GM21515 (cell line): ENCODE data around the gene AHCYL2.
"Not testable (repeated sequence)": the region's sequence is repeated elsewhere in the genome, so short reads cannot be mapped to it uniquely, and the experiment has no call there.

Experiments
- ATAC-seq: cut with Tn5 transposase; IDR thresholded peaks from one replicate; pipeline ENCODE4 v1.9.1; 2021; ENCODE audit not compliant: unreplicated experiment

Gene AHCYL2

GRCh38 chr7:129447445-129447844, 222.6 kb downstream of the AHCYL2 start:
- ATAC-seq, result not testable (repeated sequence)

- ATAC-seq, result not testable (repeated sequence)
Observed at GRCh38 chr7:129448608-129449007, 223.8 kb downstream of the AHCYL2 start.

GRCh38 chr7:129450295-129450694, 225.5 kb downstream of the AHCYL2 start:
- no peak for ATAC-seq

GRCh38 chr7:129452589-129453231, 227.9 kb downstream of the AHCYL2 start:
- ATAC-seq, result no peak

GRCh38 chr7:129453510-129454248, 228.8 kb downstream of the AHCYL2 start:
- ATAC-seq, result no peak

- no peak for ATAC-seq
Observed at GRCh38 chr7:129454249-129454551, 229.4 kb downstream of the AHCYL2 start.

- ATAC-seq, result no peak
Observed at GRCh38 chr7:129456421-129456820, 231.6 kb downstream of the AHCYL2 start.

GRCh38 chr7:129457101-129457500, 232.3 kb downstream of the AHCYL2 start:
- no peak for ATAC-seq

GRCh38 chr7:129458171-129458570, 233.3 kb downstream of the AHCYL2 start:
- ATAC-seq, result no peak

GRCh38 chr7:129461809-129462208, 237.0 kb downstream of the AHCYL2 start:
- no peak for ATAC-seq

GRCh38 chr7:129462420-129462819, 237.6 kb downstream of the AHCYL2 start:
- ATAC-seq, result no peak

GRCh38 chr7:129464194-129464593, 239.4 kb downstream of the AHCYL2 start:
- ATAC-seq, result no peak

GRCh38 chr7:129465080-129465479, 240.2 kb downstream of the AHCYL2 start:
- ATAC-seq, result no peak

GRCh38 chr7:129466796-129467195, 242.0 kb downstream of the AHCYL2 start:
- ATAC-seq, result no peak

GRCh38 chr7:129468087-129468486, 243.3 kb downstream of the AHCYL2 start:
- no peak for ATAC-seq

GRCh38 chr7:129468547-129468946, 243.7 kb downstream of the AHCYL2 start:
- ATAC-seq, result no peak

GRCh38 chr7:129469930-129470329, 245.1 kb downstream of the AHCYL2 start:
- no peak for ATAC-seq

- ATAC-seq, result no peak
Observed at GRCh38 chr7:129470411-129470810, 245.6 kb downstream of the AHCYL2 start.

GRCh38 chr7:129471402-129471827, 246.6 kb downstream of the AHCYL2 start:
- no peak for ATAC-seq

- not testable (repeated sequence) for ATAC-seq
Observed at GRCh38 chr7:129475931-129476330, 251.1 kb downstream of the AHCYL2 start.

- not testable (repeated sequence) for ATAC-seq
Observed at GRCh38 chr7:129476398-129476797, 251.6 kb downstream of the AHCYL2 start.
